Measurements from ENCODE around the gene ASTN2. TPM values are rescaled to one million over a fixed set of nuclear protein-coding genes. Genes with fewer than 3 reads are reported as not detected.
"Not testable (repeated sequence)": the region's sequence is repeated elsewhere in the genome, so short reads cannot be mapped to it uniquely, and the experiment has no call there.

The ASTN2 gene
- total RNA-seq, 4 donors from 2014 or later: 3.3 to 10.2 (median 6.3) TPM

GRCh38 chr9:116843863-116844620 is 570.8 kb downstream of the ASTN2 start:
- H3K9me3 ChIP-seq: no peaks in the 10 kb centered on the region
- H3K4me1 ChIP-seq: no peaks in the 10 kb centered on the region
- H3K4me3 ChIP-seq: no peak overlapping the region
- TF ChIP-seq POLR2A (IDR thresholded peaks at IDR 0.05) (no peak), CTCF (IDR thresholded peaks at IDR 0.05) (no peak)
- no peaks in the 10 kb centered on the region for H3K27me3 ChIP-seq
- no peaks in the 10 kb centered on the region for H3K36me3 ChIP-seq
- H3K27ac ChIP-seq: no peak overlapping the region
- no peak for DNase-seq

- DNase-seq: no peak
- Histone ChIP-seq H3K4me3 (no peak overlapping the region), H3K4me1 (no peaks in the 10 kb centered on the region), H3K27me3 (no peaks in the 10 kb centered on the region), H3K9me3 (no peaks in the 10 kb centered on the region), H3K27ac (no peak overlapping the region), H3K36me3 (no peaks in the 10 kb centered on the region)
- no peak for TF ChIP-seq POLR2A (IDR thresholded peaks at IDR 0.05)
- TF ChIP-seq CTCF (IDR thresholded peaks at IDR 0.05): no peak
These were observed 572.2 kb downstream of the ASTN2 start for GRCh38 chr9:116842658-116843057.

GRCh38 chr9:116838468-116838867 is 576.4 kb downstream of the ASTN2 start:
- H3K36me3 ChIP-seq, H3K27me3 ChIP-seq, H3K4me3 ChIP-seq, H3K9me3 ChIP-seq, DNase-seq, H3K4me1 ChIP-seq, H3K27ac ChIP-seq: not testable (repeated sequence)

- Histone ChIP-seq H3K27me3 (no peaks in the 10 kb centered on the region), H3K4me1 (no peaks in the 10 kb centered on the region), H3K36me3 (no peaks in the 10 kb centered on the region), H3K9me3 (no peaks in the 10 kb centered on the region), H3K27ac (no peak overlapping the region), H3K4me3 (no peak overlapping the region)
- TF ChIP-seq POLR2A (IDR thresholded peaks at IDR 0.05): no peak
- TF ChIP-seq CTCF (IDR thresholded peaks at IDR 0.05): no peak
- no peak for DNase-seq
These were observed 577.6 kb downstream of the ASTN2 start for GRCh38 chr9:116837018-116837989.

GRCh38 chr9:116830321-116830720 is 584.5 kb downstream of the ASTN2 start:
- H3K4me1 ChIP-seq, H3K27ac ChIP-seq, H3K27me3 ChIP-seq, H3K9me3 ChIP-seq, DNase-seq, H3K4me3 ChIP-seq, H3K36me3 ChIP-seq: not testable (repeated sequence)

- no peaks in the 10 kb centered on the region for H3K27me3 ChIP-seq
- no peaks in the 10 kb centered on the region for H3K36me3 ChIP-seq
- no peaks in the 10 kb centered on the region for H3K9me3 ChIP-seq
- H3K27ac ChIP-seq: no peak overlapping the region
- H3K4me3 ChIP-seq: no peak overlapping the region
- H3K4me1 ChIP-seq: no peaks in the 10 kb centered on the region
- no peak for TF ChIP-seq CTCF (IDR thresholded peaks at IDR 0.05)
- DNase-seq: no peak
These were observed 593.1 kb downstream of the ASTN2 start for GRCh38 chr9:116821633-116822229.

All from Peyer's patch (tissue), 4 donors.